HuH-7.5 (cell line): Measurements from ENCODE around the gene CLIC1.

Source experiments
- DNase-seq: peaks from one replicate; pipeline ENCODE4 v3.0.0; 2011; ENCODE audit warnings: low spot score

The CLIC1 gene

GRCh38 chr6:31736021-31736767, at the start of gene CLIC1:
CLIC1 (minus strand) TSS chr6:31736530; CDS start chr6:31736300, 230 bp downstream.
- DNase-seq, result peak; percentile 73

GRCh38 chr6:31785475-31785874, 49.1 kb upstream of the CLIC1 start:
- DNase-seq, result no peak

- DNase-seq, result no peak
Measured at GRCh38 chr6:31784098-31784925, 48.0 kb upstream of the CLIC1 start.

DNA sequence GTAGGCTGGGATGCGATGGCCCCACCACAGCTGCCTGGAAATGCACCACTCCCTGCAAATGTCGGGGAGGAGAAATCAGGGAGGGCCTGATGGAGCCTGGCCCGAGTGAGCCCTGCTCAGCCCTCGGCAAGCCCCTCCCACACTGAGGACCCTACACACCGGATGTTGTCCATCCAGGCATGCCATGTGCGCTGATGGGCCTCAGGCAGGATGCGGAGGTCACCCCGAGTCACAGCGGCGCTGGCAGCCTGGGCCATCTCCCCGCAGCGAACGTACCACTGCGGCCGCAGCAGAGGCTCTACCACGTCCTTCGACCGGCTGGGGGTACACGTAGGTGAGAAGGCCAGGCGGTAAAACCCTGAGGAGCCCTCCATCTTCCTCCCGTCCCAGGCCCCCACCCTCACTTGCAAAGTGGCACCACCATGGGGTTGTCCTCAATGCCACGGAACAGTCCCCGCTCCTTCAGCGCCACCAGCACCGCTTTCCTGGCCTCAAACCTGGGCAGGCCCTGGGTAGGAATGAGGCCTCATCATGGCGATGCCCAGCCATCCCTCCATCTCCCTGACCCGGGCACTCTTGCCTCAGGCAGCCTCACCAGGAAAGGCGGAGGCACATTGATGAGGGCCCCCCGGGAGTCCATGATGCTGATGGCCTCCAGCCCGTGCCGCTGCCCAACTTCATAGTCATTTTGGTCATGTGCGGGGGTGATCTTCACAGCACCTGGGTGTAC, 46.0 kb upstream of the CLIC1 start:
- no peak for DNase-seq

- no peak for DNase-seq
Measured at GRCh38 chr6:31781244-31782125, 45.2 kb upstream of the CLIC1 start.

DNA sequence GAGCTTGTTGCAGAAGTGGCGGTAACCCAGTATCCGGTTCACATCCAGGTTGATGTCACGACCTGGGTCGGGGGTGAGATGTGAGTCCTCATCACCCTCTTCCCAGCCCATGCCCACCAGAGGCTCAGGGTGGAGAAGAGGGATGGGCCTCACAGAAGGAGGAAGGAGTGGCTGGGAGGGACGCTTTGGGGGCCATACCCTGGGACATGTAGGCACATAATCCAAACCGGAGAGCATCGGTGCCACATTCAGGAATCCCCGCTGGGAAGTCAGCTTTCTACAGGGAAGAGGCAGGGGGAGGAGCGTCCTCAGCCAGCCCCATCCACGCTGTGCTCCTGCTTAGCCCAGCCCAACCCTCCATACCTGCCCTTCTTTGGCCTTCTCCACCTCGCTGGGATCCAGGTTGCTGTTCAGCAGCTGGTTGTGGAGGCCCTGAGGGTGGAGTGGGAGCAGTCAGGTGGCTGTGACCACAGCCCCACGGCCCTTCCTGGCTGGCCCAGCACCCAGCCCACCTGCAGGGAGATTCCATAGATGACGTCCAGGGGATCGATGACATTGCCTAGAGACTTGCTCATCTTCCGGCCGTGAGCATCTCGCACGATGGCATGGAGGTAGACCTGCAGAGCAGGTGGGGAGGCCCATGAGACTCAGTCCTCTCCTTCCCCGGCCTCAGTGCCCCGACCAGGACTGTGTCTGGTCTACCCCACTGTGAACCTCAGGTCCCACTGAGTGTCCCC, 44.3 kb upstream of the CLIC1 start:
- DNase-seq, result no peak

- no peak for DNase-seq
Measured at GRCh38 chr6:31779908-31780307, 43.6 kb upstream of the CLIC1 start.

DNA sequence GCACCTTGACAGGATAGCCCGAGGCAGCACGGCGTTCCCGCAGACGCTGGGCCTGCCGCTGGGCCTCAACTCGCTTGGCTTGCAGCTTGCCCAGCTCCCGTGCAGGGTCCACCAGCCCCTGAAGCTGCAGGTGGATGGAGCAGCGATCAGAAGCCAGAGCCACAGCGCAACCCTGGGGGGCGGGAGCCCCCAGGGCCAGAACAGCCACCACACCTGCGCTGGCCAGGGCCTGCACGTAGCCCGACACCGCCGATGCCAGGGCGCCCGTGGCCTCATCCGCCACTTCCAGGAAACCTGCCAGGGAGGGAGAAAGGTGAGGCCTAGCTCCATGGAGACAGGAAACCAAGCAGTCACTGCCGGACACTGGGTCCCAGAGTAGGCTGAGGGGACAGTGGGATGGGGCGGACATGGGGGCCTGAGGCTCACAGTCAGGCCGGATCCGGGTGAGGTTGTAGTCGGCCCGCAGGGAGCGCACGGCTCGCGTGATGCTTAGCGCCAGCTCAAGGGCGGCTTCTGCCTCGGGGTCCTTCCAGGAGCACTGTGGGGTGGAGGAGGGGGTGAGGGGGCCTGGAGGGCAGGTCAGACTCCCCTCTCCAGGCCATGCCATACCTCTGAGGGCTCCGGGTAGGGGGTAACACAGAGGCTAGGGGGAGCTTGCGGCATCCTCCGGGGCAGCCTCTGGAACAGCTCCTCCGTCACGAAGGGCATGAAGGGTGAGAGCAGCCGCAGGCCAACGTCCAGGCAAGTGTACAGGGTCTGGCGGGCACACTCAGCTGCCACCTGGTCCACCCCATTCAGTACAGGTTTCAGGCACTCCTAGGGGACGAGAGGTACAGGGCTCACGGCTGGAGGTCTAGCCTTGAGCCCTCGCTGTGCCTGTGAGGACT, 42.9 kb upstream of the CLIC1 start:
- no peak for DNase-seq

DNA sequence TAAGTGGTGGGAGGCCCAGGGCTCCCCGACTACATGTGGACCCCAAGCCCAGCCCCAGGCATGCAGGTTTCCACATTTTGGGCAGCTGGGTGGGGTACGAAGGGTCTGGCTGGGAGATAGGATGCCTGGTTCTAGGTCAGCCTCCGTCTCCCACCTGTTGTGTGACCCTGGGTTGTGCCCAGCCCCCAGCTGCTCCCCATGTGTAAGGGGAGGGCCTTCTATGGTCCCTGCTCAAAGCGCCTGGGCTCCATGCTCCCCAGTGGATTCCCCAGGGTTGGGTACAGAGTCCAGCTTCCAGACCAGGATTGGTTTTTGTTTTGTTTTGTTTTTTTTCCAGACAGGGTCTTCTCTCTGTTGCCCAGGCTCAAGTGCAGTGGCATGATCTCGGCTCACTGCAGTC, 41.9 kb upstream of the CLIC1 start:
- no peak for DNase-seq

GRCh38 chr6:31777667-31778050, 41.3 kb upstream of the CLIC1 start:
- DNase-seq, result no peak

- DNase-seq, result peak; percentile 81
Measured at GRCh38 chr6:31776989-31777666, 40.8 kb upstream of the CLIC1 start, which contains the start of gene VWA7. VWA7 (minus strand) TSS chr6:31777328; CDS start chr6:31776779, 549 bp downstream.

DNA sequence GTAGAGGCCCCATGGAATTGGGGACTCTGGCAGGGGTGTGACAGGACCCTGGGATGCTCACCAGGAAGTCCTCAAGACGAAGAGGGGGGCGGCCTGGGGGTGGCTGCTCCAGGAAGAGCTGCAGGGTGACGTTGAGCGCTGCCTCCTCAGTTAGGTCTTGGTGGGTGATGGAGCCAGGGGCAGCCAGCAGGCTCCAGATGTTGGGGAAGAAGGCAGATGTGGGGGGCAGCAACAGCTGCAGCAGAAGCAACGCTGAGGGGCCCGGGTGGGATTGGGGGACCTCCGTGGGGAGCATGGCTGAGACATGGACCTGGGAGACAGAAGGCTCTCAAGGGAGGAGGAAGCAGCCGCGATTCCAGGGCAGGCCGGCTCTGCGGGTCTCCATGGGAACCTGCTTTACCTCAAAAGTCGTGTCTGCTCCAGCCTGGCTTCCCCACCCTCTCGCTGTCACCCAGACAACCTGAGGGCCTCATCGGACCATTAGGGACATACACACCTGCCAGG, 40.2 kb upstream of the CLIC1 start:
- no peak for DNase-seq

DNA sequence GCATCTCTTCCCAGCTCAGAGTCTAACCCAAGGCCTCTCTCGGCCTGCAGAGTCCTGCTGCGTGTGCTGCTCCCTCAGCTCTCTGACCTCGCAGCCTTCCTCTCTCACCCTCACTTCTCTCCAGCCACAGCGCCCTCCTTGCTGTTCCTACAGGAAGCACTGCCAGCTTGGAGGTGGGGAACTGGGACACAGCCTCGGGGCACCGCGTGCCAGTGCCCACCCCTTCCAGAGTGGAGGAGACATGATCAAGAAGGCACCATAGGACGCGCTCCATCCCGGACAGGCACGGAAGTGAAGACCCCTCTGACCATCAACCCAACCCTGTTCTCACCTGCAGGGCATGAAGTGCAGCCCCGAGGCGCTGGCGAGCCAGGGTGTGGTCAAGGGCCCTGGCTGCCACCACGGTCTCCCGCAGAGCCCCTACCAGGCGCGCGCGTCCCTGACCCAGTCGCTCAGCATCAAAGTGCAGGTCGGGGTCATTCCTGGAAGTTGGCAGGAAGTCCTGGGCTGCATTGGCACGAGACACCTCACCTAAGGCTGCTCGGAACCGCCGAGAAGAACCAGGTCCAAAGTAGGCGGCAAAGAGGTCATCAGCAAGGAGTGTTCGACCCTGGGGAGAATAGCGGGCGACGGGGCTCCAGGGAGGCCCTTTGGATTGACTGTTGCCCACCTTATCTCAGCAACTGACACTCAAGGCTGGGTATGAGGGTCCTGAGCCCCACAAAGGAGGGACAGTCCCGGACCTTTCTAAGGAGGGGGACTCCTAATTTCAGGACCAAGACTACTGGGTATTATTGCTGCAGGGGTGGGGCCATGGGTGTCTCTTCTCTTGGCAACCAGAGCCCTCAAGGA, 39.5 kb upstream of the CLIC1 start:
- no peak for DNase-seq

DNA sequence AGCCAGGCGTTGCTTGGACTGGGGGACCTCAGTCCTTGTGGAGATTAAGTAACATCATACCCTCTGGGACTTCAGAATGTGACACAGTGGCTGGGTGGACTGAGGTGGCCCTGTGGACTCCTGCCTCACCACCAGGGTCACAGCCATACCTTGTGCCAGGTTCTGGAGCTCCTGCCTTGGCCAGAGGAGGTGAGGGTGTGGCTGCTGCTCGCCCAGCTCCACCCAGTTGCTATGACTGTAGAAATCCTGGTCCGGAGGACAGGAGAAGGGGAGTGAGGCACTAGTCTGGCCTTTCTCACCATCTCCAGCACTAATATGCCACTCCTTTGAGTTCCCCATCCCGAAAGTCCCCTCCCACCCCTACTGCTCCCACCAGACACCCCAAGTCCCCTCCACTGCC, 38.9 kb upstream of the CLIC1 start:
- no peak for DNase-seq

DNA sequence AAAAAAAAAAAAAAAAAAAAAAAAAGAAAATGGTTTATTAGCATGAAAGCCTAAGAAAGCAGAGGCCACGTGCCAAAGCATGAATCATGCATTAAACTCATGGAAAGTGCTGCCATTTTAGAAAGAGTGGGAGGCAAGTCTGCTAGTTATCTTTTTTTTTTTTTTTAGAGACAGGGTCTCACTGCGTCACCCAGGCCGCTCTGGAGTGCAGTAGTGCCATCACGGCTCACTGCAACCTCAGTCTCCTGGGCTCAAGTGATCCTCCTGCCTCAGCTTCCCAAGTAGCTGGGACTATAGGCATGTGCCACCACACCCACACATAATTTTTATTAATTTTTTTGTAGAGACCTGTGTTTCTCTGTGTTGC, 35.6 kb upstream of the CLIC1 start:
- DNase-seq, result no peak

DNA sequence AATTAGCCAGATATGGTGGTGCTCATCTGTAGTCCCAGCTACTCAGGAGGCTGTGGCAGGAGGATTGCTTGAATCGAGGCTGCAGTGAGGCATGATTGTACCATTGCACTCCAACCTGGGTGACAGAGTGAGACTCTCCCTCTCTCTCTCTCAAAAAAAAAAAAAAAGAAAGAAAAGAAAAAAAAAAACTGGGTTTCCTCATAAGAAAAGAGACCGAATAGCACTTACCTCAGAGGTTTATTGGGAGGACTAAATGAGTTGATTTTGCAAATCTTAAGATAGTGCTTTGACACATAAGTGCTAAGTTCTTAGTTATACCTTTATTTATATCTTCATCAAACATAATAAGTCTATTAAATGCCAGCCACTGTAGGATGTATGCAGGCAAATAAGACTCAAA, 34.5 kb upstream of the CLIC1 start:
- DNase-seq, result no peak

GRCh38 chr6:31769684-31770371, 33.5 kb upstream of the CLIC1 start:
- peak; percentile 94 for DNase-seq
